OCI-M1 (cell line): ENCODE results near the gene PPIL6.

Experiments used
- DNase-seq: peaks from one replicate; lab custom pipeline; 2025; lab: John Stamatoyannopoulos, UW

PPIL6 gene

GRCh38 chr6:109440331-109441068, at the start of gene PPIL6, which contains the start of gene SMPD2:
PPIL6 (minus strand) TSS chr6:109440628; CDS start chr6:109440590, 38 bp downstream.
SMPD2 (plus strand) TSS chr6:109440724; CDS start chr6:109441122, 398 bp downstream.
- peak; percentile 95 for DNase-seq

- no peak for DNase-seq
Measured at GRCh38 chr6:109488001-109488400, 47.6 kb upstream of the PPIL6 start.

GRCh38 chr6:109486068-109486467, 45.6 kb upstream of the PPIL6 start:
- DNase-seq: no peak

GRCh38 chr6:109485266-109485935, 45.0 kb upstream of the PPIL6 start:
- no peak for DNase-seq

- DNase-seq: no peak
Measured at GRCh38 chr6:109484122-109484521, 43.7 kb upstream of the PPIL6 start.

- DNase-seq: no peak
Measured at GRCh38 chr6:109483735-109484057, 43.3 kb upstream of the PPIL6 start.

- peak; percentile 97 for DNase-seq
Measured at GRCh38 chr6:109482905-109483734, 42.7 kb upstream of the PPIL6 start, which contains the start of gene ZBTB24. ZBTB24 (minus strand) TSS chr6:109483219; CDS start chr6:109482026, 1,193 bp downstream.

GRCh38 chr6:109480993-109481480, 40.6 kb upstream of the PPIL6 start:
- no peak for DNase-seq

- no peak for DNase-seq
Measured at GRCh38 chr6:109478841-109479624, 38.6 kb upstream of the PPIL6 start.

GRCh38 chr6:109478222-109478805, 37.9 kb upstream of the PPIL6 start:
- DNase-seq: no peak

GRCh38 chr6:109477725-109478124, 37.3 kb upstream of the PPIL6 start:
- no peak for DNase-seq

GRCh38 chr6:109477184-109477583, 36.8 kb upstream of the PPIL6 start:
- no peak for DNase-seq

- no peak for DNase-seq
Measured at GRCh38 chr6:109475625-109476024, 35.2 kb upstream of the PPIL6 start.

GRCh38 chr6:109474995-109475394, 34.6 kb upstream of the PPIL6 start:
- DNase-seq: no peak

- DNase-seq: no peak
Measured at GRCh38 chr6:109473120-109473519, 32.7 kb upstream of the PPIL6 start.

- no peak for DNase-seq
Measured at GRCh38 chr6:109472132-109472995, 31.9 kb upstream of the PPIL6 start.

- DNase-seq: no peak
Measured at GRCh38 chr6:109471105-109471810, 30.8 kb upstream of the PPIL6 start.

- no peak for DNase-seq
Measured at GRCh38 chr6:109469591-109470189, 29.3 kb upstream of the PPIL6 start.

- no peak for DNase-seq
Measured at GRCh38 chr6:109467696-109468095, 27.3 kb upstream of the PPIL6 start.
